PFSK-1 (cell line): ENCODE results near the gene ST8SIA4.

Experiments used
- FOXP2 ChIP-seq: optimal IDR thresholded peaks from 2 replicates; pipeline ENCODE3; 2011; ENCODE audit warnings: borderline replicate concordance, control low read depth, inconsistent platforms; ENCODE audit not compliant: insufficient read depth; ENCODE audit errors: extremely low read length, extremely low read depth
- POLR2AphosphoS5 ChIP-seq: IDR thresholded peaks from 2 replicates; pipeline ENCODE4 v1.6.1; 2012; ENCODE audit warnings: low read depth, mild to moderate bottlenecking, control low read depth, low read length, moderate library complexity
- SIN3A ChIP-seq: IDR thresholded peaks from 2 replicates; pipeline ENCODE4 v1.6.1; 2012; ENCODE audit warnings: mild to moderate bottlenecking, low read length, moderate library complexity, borderline replicate concordance; ENCODE audit not compliant: insufficient read depth
- TAF1 ChIP-seq: IDR thresholded peaks from 2 replicates; pipeline ENCODE4 v1.6.1; 2012; ENCODE audit warnings: low read length, control low read depth, borderline replicate concordance; ENCODE audit not compliant: insufficient read depth
- TF ChIP-seq, protein P1 (sequence below), 2 experiments: IDR thresholded peaks; 2 replicates each; pipeline versions ENCODE4 v1.6.1 to v1.8.0; 2011 to 2012; ENCODE audit warnings: low read depth in 2 of 2, low read length in 2 of 2, control low read depth in 1 of 2, inconsistent platforms in 1 of 2, mild to moderate bottlenecking in 1 of 2, moderate library complexity in 1 of 2; ENCODE audit not compliant: insufficient read depth in 1 of 2

Gene ST8SIA4

DNA sequence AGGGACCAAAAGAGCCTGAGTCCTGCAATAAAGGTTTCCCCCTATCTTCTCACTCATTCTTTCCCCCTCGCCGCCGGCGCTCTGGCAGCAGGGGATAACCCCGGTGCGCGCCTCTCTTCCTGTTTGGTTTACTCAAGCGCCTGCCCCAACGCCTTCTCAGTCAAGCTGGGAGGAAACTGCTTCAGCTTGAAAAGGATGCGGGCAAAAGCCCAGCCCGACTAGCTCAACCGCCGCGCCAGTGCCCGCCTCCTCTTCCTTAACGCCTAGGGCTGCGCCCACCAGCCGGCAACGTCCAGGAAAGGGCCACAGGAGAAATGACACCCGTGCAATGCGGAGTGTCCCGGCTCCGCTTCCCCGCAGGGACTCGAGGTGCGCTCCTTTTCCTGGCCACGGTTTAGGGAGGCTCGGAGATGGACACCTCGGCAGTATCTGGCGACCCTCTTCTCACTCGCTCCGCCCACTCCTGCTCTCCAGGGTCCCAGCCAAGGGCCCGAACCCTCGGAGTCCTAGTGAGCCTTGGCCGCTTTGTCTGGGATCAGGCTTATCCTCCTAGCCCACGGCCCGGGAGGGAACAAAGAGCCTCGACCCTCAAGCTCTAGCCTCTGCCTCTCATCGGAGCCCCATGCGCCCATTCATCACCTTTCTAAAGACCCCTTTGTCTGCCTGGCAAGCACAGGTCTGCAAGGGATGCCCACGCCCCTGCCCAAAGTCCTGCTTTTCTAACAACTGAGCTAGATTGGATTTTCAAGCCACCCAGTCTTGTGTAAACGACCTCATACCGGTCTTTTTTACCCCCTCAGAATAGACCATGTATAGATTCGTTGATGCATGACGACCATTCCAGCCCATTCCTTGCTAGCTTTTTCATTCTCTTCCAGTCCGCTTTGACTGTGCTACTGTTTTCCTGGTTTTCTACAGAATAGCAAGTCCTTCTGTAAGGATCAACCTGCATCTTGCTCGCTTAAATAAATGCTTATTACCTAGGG is 2.0 kb downstream of the ST8SIA4 start:
- peak; percentile 65 for TF ChIP-seq FOXP2
- TF ChIP-seq, protein P1, sequence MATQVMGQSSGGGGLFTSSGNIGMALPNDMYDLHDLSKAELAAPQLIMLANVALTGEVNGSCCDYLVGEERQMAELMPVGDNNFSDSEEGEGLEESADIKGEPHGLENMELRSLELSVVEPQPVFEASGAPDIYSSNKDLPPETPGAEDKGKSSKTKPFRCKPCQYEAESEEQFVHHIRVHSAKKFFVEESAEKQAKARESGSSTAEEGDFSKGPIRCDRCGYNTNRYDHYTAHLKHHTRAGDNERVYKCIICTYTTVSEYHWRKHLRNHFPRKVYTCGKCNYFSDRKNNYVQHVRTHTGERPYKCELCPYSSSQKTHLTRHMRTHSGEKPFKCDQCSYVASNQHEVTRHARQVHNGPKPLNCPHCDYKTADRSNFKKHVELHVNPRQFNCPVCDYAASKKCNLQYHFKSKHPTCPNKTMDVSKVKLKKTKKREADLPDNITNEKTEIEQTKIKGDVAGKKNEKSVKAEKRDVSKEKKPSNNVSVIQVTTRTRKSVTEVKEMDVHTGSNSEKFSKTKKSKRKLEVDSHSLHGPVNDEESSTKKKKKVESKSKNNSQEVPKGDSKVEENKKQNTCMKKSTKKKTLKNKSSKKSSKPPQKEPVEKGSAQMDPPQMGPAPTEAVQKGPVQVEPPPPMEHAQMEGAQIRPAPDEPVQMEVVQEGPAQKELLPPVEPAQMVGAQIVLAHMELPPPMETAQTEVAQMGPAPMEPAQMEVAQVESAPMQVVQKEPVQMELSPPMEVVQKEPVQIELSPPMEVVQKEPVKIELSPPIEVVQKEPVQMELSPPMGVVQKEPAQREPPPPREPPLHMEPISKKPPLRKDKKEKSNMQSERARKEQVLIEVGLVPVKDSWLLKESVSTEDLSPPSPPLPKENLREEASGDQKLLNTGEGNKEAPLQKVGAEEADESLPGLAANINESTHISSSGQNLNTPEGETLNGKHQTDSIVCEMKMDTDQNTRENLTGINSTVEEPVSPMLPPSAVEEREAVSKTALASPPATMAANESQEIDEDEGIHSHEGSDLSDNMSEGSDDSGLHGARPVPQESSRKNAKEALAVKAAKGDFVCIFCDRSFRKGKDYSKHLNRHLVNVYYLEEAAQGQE (IDR thresholded peaks at IDR 0.05; ENCODE audit: insufficient read depth in 1 of 2, low read depth in 2 of 2, low read length in 2 of 2), result no peak
- TF ChIP-seq TAF1, result no peak
- TF ChIP-seq POLR2AphosphoS5, result no peak
- no peak for TF ChIP-seq SIN3A

GRCh38 chr5:100900142-100900795 is 2.8 kb downstream of the ST8SIA4 start:
- TF ChIP-seq TAF1 (no peak), FOXP2 (no peak), POLR2AphosphoS5 (no peak), SIN3A (no peak)
- TF ChIP-seq, protein P1 (IDR thresholded peaks at IDR 0.05; ENCODE audit: insufficient read depth in 1 of 2, low read depth in 2 of 2, low read length in 2 of 2), result no peak

- no peak for TF ChIP-seq POLR2AphosphoS5
Observed at GRCh38 chr5:100899675-100900074, 3.4 kb downstream of the ST8SIA4 start.

- TF ChIP-seq SIN3A (no peak), POLR2AphosphoS5 (no peak), TAF1 (no peak), FOXP2 (no peak)
Observed at GRCh38 chr5:100898504-100899346, 4.4 kb downstream of the ST8SIA4 start.

- TF ChIP-seq TAF1 (no peak), FOXP2 (no peak)
Observed at GRCh38 chr5:100896054-100896453, 7.0 kb downstream of the ST8SIA4 start.

- no peak for TF ChIP-seq SIN3A
- TF ChIP-seq, protein P1 (IDR thresholded peaks at IDR 0.05; ENCODE audit: insufficient read depth in 1 of 2, low read depth in 2 of 2, low read length in 2 of 2), result no peak
- TF ChIP-seq FOXP2, result no peak
- no peak for TF ChIP-seq POLR2AphosphoS5
- no peak for TF ChIP-seq TAF1
Observed at GRCh38 chr5:100890461-100891008, 12.5 kb downstream of the ST8SIA4 start.
